Amygdala (tissue), 56 donors: Measurements from ENCODE around the gene ZFP36L1.

Experiments used
- DNase-seq, 56 donors: peaks; one replicate each; lab custom pipeline; 2025; lab: John Stamatoyannopoulos, UW

Gene ZFP36L1, protein sequence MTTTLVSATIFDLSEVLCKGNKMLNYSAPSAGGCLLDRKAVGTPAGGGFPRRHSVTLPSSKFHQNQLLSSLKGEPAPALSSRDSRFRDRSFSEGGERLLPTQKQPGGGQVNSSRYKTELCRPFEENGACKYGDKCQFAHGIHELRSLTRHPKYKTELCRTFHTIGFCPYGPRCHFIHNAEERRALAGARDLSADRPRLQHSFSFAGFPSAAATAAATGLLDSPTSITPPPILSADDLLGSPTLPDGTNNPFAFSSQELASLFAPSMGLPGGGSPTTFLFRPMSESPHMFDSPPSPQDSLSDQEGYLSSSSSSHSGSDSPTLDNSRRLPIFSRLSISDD

DNA sequence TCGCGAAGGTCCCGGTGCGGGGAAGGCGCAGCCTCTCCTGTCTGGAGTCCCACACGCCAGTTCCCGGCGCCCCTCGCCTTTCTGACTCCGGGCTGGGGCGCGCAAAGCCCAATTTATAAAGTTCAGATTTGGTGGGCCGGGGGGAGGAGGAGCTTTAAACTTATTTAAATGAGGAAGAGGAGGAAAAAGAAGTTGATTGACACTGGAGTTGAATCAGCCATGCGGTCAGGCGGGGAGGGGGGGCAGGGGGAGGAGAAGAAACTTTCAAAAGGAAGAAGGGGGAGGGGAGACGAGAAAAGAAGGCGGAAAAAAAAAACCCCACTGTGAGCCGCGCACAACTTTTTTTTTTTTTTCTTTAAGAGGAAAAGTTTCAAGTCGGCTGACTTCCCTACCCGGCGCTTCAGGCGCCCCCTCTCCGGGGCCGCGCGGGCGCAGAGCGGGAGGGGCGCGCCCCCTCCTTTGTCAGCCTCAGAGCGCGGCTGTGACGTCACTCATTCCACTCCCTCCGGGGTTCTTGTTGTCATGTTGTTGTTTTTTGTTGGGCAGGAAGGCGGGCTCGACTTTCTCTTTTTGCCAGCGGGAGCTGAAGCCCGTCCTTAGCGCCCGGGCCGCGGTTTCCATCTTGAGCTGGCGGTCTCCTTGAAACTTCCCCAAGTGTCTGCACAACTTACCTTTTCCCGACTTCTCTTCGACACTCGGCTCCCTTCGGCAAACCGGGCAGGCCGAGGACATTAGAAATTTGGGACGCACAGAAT, at the start of gene ZFP36L1:
Gene ZFP36L1 (minus strand): TSS at position 89 of the 755 bp plus-strand sequence. CDS start 129 bp downstream, outside the sequence.
- DNase-seq: peak in 48 of 56 donors; percentile 28 to 83 (median 68)

GRCh38 chr14:68842298-68842697, 49.4 kb upstream of the ZFP36L1 start:
- no peak for DNase-seq

DNA sequence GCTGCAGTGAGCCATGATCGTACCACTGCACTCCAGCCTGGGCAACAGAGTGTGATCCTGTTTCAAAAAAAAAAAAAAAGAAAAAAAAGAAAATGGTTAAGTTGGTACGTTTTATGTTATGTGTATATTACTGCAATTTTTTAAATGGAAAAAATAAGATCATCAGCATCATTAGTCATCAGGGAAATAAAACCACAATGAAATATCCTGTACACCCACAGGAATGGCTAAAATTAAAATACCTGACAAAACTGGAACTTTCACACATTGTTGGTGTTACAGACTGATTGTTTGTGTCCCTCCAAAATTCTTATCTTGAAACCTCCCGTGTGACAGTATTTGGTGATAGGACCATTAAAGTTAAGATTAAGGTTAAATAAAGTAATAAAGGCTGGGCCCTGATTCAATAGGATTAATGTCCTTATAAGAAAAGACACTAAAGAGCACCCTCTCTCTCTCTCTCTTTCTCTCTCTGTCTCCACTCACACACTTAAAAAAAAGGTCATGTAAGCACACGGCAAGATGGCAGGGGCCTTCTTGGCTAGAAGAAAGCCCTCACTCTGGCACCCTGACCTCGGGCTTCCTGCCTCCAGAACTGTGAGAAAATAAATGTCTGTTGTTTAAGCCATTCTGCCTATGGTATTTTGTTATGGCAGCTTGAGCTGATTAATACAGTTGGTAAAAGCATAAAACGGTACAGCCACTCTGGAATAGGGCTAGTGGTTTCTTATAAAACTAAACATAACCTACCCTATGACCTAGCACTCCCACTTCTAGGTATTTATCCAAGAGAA, 48.3 kb upstream of the ZFP36L1 start:
- no peak for DNase-seq

DNA sequence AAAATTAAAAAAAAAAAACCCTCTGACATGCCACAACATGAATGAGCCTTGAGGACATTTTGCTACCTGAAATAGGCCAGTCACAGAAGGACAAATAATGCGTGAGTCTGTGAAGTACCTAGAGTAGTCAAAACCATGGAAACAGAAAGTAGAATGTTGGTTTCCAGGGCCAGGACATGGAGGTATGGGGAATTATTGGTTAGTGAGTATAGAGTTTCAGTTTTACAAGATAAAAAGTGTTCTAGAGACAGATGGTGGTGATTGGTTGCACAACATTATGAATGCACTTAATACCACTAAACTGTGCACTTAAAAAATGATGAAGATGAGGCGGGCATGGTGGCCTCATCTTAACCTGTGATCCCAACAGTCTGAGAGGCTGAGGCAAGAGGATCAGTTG, 47.6 kb upstream of the ZFP36L1 start:
- no peak for DNase-seq

DNA sequence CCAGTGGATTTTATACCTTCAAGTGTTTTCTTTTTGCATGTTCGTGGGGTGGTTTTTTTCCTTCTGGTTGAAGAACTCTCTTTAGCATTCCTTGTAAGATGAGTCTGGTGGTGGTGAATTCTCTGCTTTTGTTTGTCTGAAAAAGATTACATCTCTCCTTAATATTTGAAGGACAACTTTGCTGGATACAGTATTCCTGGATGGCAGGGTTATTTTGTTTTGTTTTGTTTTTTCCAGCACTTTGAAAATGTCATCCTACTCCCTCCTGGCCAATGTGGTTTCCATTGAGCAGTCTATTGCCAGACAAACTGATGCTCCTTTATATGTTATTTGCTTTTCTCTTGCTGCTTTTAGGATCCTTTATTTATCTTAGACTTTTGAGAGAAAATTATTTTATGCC, 43.2 kb upstream of the ZFP36L1 start:
- DNase-seq: no peak

GRCh38 chr14:68834816-68835215, 41.9 kb upstream of the ZFP36L1 start:
- no peak for DNase-seq

GRCh38 chr14:68828698-68829097, 35.8 kb upstream of the ZFP36L1 start:
- DNase-seq: no peak

DNA sequence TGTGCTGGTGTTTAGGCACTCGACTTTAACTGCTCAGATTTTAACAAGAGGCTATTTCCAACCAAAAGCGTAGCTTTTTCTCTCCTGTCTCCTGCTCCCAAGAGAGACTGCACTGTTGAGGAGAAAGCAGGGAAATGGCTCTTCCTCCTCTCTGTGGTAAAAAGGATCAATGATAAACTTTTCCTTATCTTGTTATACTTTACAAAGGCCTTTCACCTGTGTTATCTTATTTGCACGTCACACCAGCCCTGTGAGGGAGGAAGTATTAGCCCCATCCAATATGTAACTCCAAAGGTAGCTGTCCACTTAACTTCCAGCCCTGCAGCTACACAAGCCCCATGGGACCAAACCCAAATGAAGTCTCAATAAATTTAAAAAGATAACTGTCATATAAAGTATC, 32.9 kb upstream of the ZFP36L1 start:
- no peak for DNase-seq

DNA sequence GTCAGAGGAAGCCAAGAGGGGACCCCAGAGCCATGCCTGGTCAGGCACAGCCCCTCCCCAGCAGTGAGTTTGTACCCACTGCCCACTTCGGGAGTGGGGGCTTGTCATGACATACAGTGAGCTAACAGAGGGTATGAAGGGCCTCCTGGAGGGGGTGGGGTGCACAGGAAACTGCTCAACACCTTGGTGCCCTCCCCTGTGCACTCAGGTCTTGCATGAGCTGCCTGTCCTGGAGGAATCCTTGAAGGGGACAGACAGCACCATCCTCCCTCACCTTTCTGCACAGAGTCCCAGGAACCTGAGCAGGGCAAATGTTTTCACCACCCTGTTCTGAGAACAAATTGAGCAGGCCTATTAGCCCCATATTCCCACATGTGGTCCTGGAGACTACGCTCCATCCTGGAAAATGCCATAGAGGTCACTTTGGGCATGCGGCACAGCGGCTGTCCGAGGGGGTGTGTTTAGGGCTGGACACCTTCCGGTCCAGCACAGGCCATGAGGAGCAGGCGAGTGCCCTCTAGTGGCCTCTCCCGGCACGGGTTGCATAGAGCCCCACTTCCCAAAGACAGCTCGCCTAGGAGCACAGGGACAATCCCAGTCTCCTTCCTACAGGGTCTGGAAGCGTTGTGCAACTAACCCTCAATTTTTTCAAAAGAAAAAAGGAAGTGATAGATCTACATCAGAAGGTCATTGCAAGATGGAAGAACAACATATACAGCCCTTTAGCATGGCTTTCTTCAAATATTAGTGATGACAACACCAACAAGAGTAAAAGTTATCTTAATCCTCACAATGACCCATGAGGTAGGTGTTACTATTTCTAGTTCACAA, 31.9 kb upstream of the ZFP36L1 start:
- peak in 39 of 56 donors; percentile 8 to 85 (median 39) for DNase-seq

DNA sequence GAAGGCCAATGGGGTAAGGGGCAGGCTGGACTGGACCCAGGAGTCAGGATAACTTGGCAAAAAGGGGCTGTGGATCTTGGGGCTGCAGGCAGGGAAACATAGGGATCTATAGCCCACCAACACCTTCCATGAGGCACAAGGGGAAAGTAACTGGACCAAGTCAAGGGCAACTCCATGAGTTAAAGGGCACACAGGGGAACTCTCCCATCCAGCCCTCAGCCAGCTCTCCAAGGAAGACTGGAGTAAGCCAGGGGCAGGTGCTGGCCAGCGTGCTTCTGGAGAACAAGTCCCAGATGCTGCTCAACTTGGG, 31.3 kb upstream of the ZFP36L1 start:
- no peak for DNase-seq

DNA sequence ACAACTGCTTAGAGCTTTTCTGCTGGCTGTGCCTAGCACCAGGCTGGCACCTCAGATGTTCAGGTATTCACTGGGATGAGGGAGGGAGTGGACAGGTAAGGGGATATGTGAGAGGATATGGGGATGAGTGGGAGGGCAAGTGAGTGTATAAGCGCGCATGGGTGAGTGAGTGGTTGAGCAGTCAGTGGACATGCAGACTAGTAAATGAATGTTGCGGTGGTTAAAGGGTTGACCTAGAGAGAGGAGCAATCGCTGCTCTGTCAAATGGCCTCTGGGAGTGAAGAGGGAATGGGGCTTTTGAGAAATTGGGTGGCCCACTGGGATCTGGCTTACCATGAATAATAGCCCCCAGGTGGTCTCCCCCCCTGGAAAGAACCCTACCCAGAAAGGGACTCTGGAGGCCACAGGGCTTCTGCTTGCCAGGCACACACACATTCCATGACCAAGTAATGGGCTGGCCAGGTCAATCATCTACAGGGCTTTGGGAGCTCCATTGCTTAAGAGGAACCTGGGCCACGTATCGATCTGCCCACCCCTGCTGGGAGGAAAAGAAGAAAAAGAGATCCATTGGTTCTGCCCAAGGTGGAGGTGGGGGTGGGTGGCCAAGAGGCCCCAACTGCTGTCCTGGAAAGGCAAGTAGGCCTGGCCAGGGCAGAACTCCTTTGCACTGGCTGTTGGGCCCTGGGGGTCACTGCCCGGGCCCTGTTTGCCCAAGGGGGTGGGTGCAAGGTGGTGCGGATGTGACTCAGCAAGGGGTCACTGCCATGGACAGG, 30.8 kb upstream of the ZFP36L1 start:
- DNase-seq: no peak

DNA sequence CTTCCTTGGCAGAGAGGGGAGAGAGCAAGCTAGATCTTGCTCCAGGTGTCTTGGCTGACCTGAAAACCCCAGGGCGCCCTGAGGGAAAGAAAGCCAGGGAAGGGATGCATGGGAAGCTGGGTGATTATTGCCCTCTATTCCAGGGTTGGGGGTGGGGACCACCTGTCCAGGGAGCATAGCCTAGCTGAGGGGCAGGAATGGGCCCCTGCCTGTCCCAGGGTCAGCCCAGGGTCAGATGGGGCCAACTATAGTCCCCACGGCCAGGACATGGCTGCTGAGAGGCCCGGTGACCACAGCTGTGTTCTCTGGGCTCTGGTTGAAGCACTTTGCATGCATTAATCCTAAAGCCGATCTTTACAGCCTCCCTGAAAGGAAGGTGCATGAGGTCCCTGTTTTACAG, 30.1 kb upstream of the ZFP36L1 start:
- no peak for DNase-seq

DNA sequence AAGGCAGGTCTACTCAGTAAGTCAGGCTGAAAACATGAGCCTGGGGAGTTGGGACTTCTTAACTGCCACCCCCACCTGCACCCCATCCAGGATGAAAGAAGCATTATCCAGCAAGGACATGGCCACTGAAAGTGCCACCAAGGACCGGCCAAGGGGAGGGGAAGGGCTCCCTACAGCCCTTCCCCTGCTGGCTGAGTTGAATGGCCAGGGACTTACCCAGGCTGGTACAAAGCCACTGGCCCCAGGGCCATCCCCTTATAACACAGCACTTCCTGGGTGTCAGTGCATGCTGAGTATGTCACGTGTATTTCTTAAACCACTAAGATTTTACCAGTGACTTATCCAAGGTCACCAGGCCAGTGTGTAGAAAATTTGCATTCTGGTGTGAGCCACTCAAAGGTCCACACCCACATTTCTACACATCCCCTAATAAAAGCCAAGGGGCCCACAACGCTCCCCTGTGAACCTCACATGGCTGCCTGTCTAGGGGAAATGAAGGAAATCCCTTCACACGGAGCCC, 29.3 kb upstream of the ZFP36L1 start:
- no peak for DNase-seq

- DNase-seq: no peak
Measured at GRCh38 chr14:68820999-68821683, 28.3 kb upstream of the ZFP36L1 start.

DNA sequence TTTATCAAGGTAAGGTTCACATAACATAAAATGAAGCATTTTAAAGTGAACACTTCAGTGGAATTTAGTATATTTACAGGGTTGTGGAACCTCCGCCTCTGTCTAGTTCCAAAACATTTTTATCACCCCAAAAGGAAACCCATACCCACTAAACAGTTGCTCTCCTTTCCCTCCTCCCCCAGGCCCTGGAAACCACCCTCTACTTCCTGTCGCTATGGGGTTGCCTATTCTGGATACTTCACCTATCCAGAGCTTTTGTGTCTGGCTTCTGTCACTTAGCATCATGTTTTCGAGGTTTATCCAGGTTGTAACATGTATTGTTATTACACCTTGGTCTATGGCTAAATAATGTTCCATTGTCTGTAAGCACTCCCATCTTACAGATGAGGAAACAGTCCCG, 27.7 kb upstream of the ZFP36L1 start:
- no peak for DNase-seq

- DNase-seq: no peak
Measured at GRCh38 chr14:68820119-68820518, 27.3 kb upstream of the ZFP36L1 start.

DNA sequence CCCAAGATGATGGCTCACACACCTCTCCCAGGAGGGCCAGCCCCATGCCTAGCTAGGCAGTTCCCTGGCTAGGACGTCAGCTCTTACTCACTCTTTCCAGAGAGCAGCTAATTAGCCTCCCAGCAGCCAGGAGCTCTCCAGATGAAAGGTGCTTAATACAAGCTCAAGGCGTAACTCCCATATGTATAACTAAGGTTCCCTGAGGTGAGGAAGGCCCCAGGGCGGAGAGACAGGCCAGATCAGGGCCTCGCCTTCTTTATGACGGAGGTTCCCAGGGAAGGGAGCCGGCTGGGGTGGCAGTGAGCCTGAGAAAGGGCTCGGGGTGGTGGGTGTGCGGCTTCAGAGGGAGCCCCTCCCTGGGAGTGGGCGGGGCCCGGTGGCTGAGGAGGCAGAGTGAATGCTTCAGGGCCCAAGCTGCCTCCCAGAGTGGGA, 26.4 kb upstream of the ZFP36L1 start:
- DNase-seq: no peak

DNA sequence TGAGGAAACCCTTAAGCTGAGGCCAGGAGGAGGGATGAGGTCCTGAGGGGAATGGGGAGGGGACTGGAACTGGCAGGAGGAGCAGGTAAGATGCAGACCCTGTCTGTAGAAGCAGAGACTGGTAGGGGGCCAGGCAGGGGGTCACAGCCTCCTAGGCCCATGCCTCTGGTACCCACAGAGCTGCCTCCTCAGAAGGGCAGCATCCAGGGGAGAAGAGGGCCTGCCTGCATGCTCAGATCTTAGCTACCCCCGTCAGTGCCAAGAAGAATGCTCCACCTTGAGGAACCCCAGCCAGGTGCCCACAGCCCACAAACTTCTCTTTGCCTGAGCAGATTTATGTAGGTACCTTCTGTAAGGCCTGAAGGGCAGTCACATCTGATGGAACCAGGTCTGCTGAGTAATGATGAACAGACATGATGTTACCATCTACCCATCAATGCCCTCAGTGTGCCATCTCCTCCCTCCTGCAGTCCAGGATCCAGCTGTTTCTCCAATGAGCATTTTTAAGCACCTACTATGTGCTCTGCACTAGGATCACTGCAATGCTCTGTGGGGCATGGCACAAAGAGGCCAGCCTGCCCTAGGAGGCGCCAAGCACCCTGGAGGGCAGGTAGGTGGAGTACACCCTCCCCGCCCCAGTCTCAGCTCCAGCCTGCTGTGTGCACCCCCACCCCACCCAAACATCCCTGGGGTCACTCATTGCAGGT, 24.8 kb upstream of the ZFP36L1 start:
- DNase-seq: no peak
